ENCODE results near the gene KLHL36.

Gene KLHL36

GRCh38 chr16:84647828-84648594 is at the start of gene KLHL36:
TSS of gene KLHL36 (plus strand) at chr16:84648511. CDS start at chr16:84650868, 2,357 bp downstream.
- peak; percentile 35 to 51 for DNase-seq (ENCODE audit: low read depth in 2 of 2)

- no peak for DNase-seq (ENCODE audit: low read depth in 2 of 2)
These were observed 48.6 kb upstream of the KLHL36 start for GRCh38 chr16:84599521-84600202.

GRCh38 chr16:84600343-84601229 is 47.7 kb upstream of the KLHL36 start:
- DNase-seq (ENCODE audit: low read depth in 2 of 2), result no peak

GRCh38 chr16:84603140-84603816 is 45.0 kb upstream of the KLHL36 start:
- DNase-seq (ENCODE audit: low read depth in 2 of 2), result no peak

- DNase-seq (ENCODE audit: low read depth in 2 of 2), result no peak
These were observed 44.4 kb upstream of the KLHL36 start for GRCh38 chr16:84603940-84604339.

- no peak for DNase-seq (ENCODE audit: low read depth in 2 of 2)
These were observed 43.8 kb upstream of the KLHL36 start for GRCh38 chr16:84604477-84605013.

- no peak for DNase-seq (ENCODE audit: low read depth in 2 of 2)
These were observed 42.9 kb upstream of the KLHL36 start for GRCh38 chr16:84605339-84605848.

GRCh38 chr16:84606081-84606875 is 42.0 kb upstream of the KLHL36 start:
- no peak for DNase-seq (ENCODE audit: low read depth in 2 of 2)

GRCh38 chr16:84607061-84607460 is 41.2 kb upstream of the KLHL36 start:
- no peak for DNase-seq (ENCODE audit: low read depth in 2 of 2)

- DNase-seq (ENCODE audit: low read depth in 2 of 2), result no peak
These were observed 40.6 kb upstream of the KLHL36 start for GRCh38 chr16:84607694-84608093.

GRCh38 chr16:84608282-84608681 is 40.0 kb upstream of the KLHL36 start:
- DNase-seq (ENCODE audit: low read depth in 2 of 2), result no peak

- DNase-seq (ENCODE audit: low read depth in 2 of 2), result no peak
These were observed 38.6 kb upstream of the KLHL36 start for GRCh38 chr16:84609563-84610177.

- no peak for DNase-seq (ENCODE audit: low read depth in 2 of 2)
These were observed 37.9 kb upstream of the KLHL36 start for GRCh38 chr16:84610376-84610775.

- no peak for DNase-seq (ENCODE audit: low read depth in 2 of 2)
These were observed 37.3 kb upstream of the KLHL36 start for GRCh38 chr16:84611041-84611440.

- no peak for DNase-seq (ENCODE audit: low read depth in 2 of 2)
These were observed 35.6 kb upstream of the KLHL36 start for GRCh38 chr16:84612686-84613085.

GRCh38 chr16:84613408-84614072 is 34.8 kb upstream of the KLHL36 start:
- DNase-seq (ENCODE audit: low read depth in 2 of 2), result no peak

GRCh38 chr16:84614073-84614459 is 34.2 kb upstream of the KLHL36 start:
- no peak for DNase-seq (ENCODE audit: low read depth in 2 of 2)

- DNase-seq (ENCODE audit: low read depth in 2 of 2), result no peak
These were observed 33.7 kb upstream of the KLHL36 start for GRCh38 chr16:84614623-84614967.
